Panc1 (cell line): ENCODE data around the gene MBD3L2. TPM values are rescaled to one million over a fixed set of nuclear protein-coding genes. Genes with fewer than 3 reads are reported as not detected.

Experiments used
- ATAC-seq: fragments of 200-7000 bp; cut with Tn5 transposase; 2 replicates; pipeline ENCODE4 v1.9.1; 2020; ENCODE audit warnings: mild to moderate bottlenecking, moderate library complexity
- BruUV-seq: library from RNA; stranded (reverse); fragments of 400-500 nt; replicated peaks from 2 replicates; lab custom pipeline; 2021; lab: Mats Ljungman, UMichigan
- CTCF ChIA-PET: fragments of 300-600 bp; sonication (Branson Sonifier 250); formaldehyde crosslinking; loops from one replicate; lab custom pipeline; 2022; ENCODE audit warnings: antibody characterized with exemption; lab: Charles Lee
- POLR2A ChIA-PET: fragments of 300-600 bp; sonication (Branson Sonifier 250); formaldehyde crosslinking; loops from one replicate; lab custom pipeline; 2022; ENCODE audit warnings: antibody characterized with exemption; lab: Charles Lee
- DNase-seq: peaks from one replicate; pipeline ENCODE4 v3.0.0-alpha.2; 2010; ENCODE audit warnings: low read depth, low spot score
- H3K27ac ChIP-seq: 2 replicates; pipeline ENCODE4 v1.5.1; 2011; ENCODE audit warnings: mild to moderate bottlenecking, low read length, inconsistent platforms
- H3K27me3 ChIP-seq: fragments of 200-500 bp; sonication (Bioruptor generic); 2 replicates; pipeline ENCODE4 v1.6.0; 2014; ENCODE audit warnings: low read length, inconsistent platforms; ENCODE audit not compliant: control insufficient read depth, insufficient read depth
- H3K36me3 ChIP-seq: fragments of 200-500 bp; sonication (Bioruptor generic); 2 replicates; pipeline ENCODE4 v1.5.1; 2014; ENCODE audit warnings: inconsistent platforms, mild to moderate bottlenecking, low read length, moderate library complexity; ENCODE audit not compliant: control insufficient read depth, insufficient read depth
- H3K4me1 ChIP-seq: 2 replicates; pipeline ENCODE4 v1.5.1; 2011; ENCODE audit warnings: inconsistent platforms, mild to moderate bottlenecking, low read length, moderate library complexity; ENCODE audit not compliant: control insufficient read depth, insufficient read depth
- H3K4me3 ChIP-seq, 2 experiments: 2 replicates each; pipeline ENCODE4 v1.5.1; 2011 to 2012; ENCODE audit warnings: low read depth in 2 of 2, low read length in 2 of 2, mild to moderate bottlenecking in 2 of 2, inconsistent platforms in 1 of 2, moderate library complexity in 1 of 2
- H3K9me3 ChIP-seq: fragments of 200-500 bp; sonication (Bioruptor generic); 2 replicates; pipeline ENCODE4 v1.5.1; 2014; ENCODE audit warnings: low read depth, mild to moderate bottlenecking, inconsistent platforms, low read length, moderate library complexity; ENCODE audit not compliant: control insufficient read depth, insufficient read depth
- CTCF ChIP-seq: fragments of 450-650 bp; IDR thresholded peaks from 2 replicates; pipeline ENCODE4 v1.5.1; 2017; ENCODE audit warnings: mild to moderate bottlenecking
- POLR2AphosphoS5 ChIP-seq: IDR thresholded peaks from 2 replicates; pipeline ENCODE4 v1.6.1; 2012; ENCODE audit warnings: mild to moderate bottlenecking, low read depth, low read length, moderate library complexity
- SIN3A ChIP-seq: IDR thresholded peaks from 2 replicates; pipeline ENCODE4 v1.6.1; 2012; ENCODE audit warnings: low read depth, mild to moderate bottlenecking, low read length, moderate library complexity, borderline replicate concordance; ENCODE audit not compliant: insufficient read depth
- TCF7L2 ChIP-seq: IDR thresholded peaks from 2 replicates; pipeline ENCODE4 v1.6.1; 2011; ENCODE audit warnings: mild to moderate bottlenecking, low read depth, low read length, inconsistent platforms
- in situ Hi-C: cut with HindIII; loops from 2 replicates; pipeline ENCODE4 v1.10.0; 2016; ENCODE audit warnings: low sequenced_read_pairs, low pct_unique_long_range_greater_than_20kb
- intact Hi-C: fragments of 100-400 bp; cut with micrococcal nuclease; formaldehyde crosslinking; loops from one replicate; pipeline ENCODE4 v1.10.0; 2022; ENCODE audit not compliant: unreplicated experiment
- total RNA-seq: library from RNA; stranded (reverse); gene quantifications from one replicate; pipeline ENCODE4 v1.2.1, GENCODE V29; 2021; ENCODE audit not compliant: unreplicated experiment
- TF ChIP-seq, protein P1 (sequence below), 2 experiments: IDR thresholded peaks; 2 replicates each; pipeline ENCODE4 v1.6.1; 2011 to 2012; ENCODE audit warnings: low read depth in 2 of 2, control low read depth in 1 of 2, low read length in 1 of 2, mild to moderate bottlenecking in 1 of 2, moderate library complexity in 1 of 2; ENCODE audit not compliant: insufficient read depth in 1 of 2

MBD3L2 gene
- total RNA-seq, 1 experiment from 2014 or later: not detected

DNA sequence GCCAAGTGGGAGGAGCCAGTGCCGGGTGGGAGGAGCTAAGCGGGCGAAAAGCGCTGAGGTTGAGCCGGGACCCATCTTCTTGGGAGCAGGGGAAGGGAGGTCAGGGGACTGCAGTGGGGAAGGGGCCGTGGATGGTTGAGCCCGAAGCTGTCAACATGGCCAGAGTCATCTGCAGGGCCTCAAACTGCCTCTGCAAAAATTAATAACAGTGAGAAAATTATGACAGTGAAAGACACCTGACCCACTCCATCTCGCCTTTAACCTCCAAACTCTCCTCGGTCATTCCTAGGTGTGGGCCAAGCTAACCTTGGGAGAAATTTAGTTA, 50.4 kb downstream of the MBD3L2 start:
- in situ Hi-C loops (no loop called here), intact Hi-C loops (no loop called here)
- ChIA-PET POLR2A (interaction anchor here (0.5 to 0.7 kb wide), 4 partner anchors 30 to 1106 kb away, joined by 3 to 11 read pairs (median 4); partner anchors contain the start of gene ZNF557), CTCF (interaction anchor here (0.9 kb wide), 1 partner anchor 268 kb away, joined by 4 read pairs; no protein-coding TSS in a partner anchor)
- Histone ChIP-seq H3K36me3 (no peaks in the 10 kb centered on the region), H3K9me3 (peaks cover 3% of the 10 kb centered on the region; the same call in 1 of the 2 replicates), H3K4me3 (peak overlapping the region; percentile 66 to 71), H3K27ac (peak overlapping the region; percentile 89), H3K4me1 (no peaks in the 10 kb centered on the region; the same call in 1 of the 2 replicates), H3K27me3 (no peaks in the 10 kb centered on the region)
- no peak for DNase-seq
- ATAC-seq: no peak
- TF ChIP-seq POLR2AphosphoS5 (no peak), CTCF (no peak), TCF7L2 (no peak), SIN3A (no peak)
- TF ChIP-seq, protein P1, sequence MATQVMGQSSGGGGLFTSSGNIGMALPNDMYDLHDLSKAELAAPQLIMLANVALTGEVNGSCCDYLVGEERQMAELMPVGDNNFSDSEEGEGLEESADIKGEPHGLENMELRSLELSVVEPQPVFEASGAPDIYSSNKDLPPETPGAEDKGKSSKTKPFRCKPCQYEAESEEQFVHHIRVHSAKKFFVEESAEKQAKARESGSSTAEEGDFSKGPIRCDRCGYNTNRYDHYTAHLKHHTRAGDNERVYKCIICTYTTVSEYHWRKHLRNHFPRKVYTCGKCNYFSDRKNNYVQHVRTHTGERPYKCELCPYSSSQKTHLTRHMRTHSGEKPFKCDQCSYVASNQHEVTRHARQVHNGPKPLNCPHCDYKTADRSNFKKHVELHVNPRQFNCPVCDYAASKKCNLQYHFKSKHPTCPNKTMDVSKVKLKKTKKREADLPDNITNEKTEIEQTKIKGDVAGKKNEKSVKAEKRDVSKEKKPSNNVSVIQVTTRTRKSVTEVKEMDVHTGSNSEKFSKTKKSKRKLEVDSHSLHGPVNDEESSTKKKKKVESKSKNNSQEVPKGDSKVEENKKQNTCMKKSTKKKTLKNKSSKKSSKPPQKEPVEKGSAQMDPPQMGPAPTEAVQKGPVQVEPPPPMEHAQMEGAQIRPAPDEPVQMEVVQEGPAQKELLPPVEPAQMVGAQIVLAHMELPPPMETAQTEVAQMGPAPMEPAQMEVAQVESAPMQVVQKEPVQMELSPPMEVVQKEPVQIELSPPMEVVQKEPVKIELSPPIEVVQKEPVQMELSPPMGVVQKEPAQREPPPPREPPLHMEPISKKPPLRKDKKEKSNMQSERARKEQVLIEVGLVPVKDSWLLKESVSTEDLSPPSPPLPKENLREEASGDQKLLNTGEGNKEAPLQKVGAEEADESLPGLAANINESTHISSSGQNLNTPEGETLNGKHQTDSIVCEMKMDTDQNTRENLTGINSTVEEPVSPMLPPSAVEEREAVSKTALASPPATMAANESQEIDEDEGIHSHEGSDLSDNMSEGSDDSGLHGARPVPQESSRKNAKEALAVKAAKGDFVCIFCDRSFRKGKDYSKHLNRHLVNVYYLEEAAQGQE (IDR thresholded peaks at IDR 0.05; ENCODE audit: insufficient read depth in 1 of 2, low read depth in 2 of 2, low read length in 1 of 2): no peak
- BruUV-seq: no TSS peak

Other genes starting within 250 kb of the MBD3L2 start
- 0.08 TPM for gene ADGRE1, start 161.7 kb upstream of the MBD3L2 start, total RNA-seq
- not detected for gene MBD3L2B, start 27.9 kb upstream of the MBD3L2 start, total RNA-seq
- not detected for gene MBD3L5, start 18.7 kb upstream of the MBD3L2 start, total RNA-seq
- not detected for gene MBD3L4, start 9.1 kb upstream of the MBD3L2 start, total RNA-seq
- not detected for gene MBD3L3, start 9.4 kb downstream of the MBD3L2 start, total RNA-seq
- gene ZNF557, start 20.4 kb downstream of the MBD3L2 start, total RNA-seq: 7.6 TPM
- 2.5 TPM for gene INSR, start 245.1 kb downstream of the MBD3L2 start, total RNA-seq